Upper lobe of left lung (tissue), 6 donors: ENCODE data around the gene RPS29. TPM values are rescaled to one million over a fixed set of nuclear protein-coding genes. Genes with fewer than 3 reads are reported as not detected.

Experiments
- ATAC-seq, 2 donors: fragments of 200-7000 bp; cut with Tn5 transposase; one replicate each; pipeline ENCODE4 v1.9.1; 2022; ENCODE audit warnings: mild to moderate bottlenecking in 2 of 2, moderate library complexity in 2 of 2; ENCODE audit not compliant: low FRiP score in 2 of 2
- DNase-seq, 2 donors: peaks; one replicate each; pipeline ENCODE4 v3.0.0-alpha.2; 2019 to 2020
- H3K27ac ChIP-seq, 4 donors: fragments of 200-600 bp; sonication (generic); one replicate each; pipeline ENCODE4 v1.5.1; 2016 to 2019
- H3K27me3 ChIP-seq, 4 donors: fragments of 200-600 bp; sonication (generic); one replicate each; pipeline ENCODE4 v1.5.1; 2017 to 2019
- H3K36me3 ChIP-seq, 4 donors: fragments of 200-600 bp; sonication (generic); one replicate each; pipeline ENCODE4 v1.5.1; 2016 to 2019
- H3K4me1 ChIP-seq, 4 donors: fragments of 200-600 bp; sonication (generic); one replicate each; pipeline ENCODE4 v1.5.1; 2018 to 2019
- H3K4me3 ChIP-seq, 4 donors: fragments of 200-600 bp; sonication (generic); one replicate each; pipeline ENCODE4 v1.5.1; 2017 to 2019; ENCODE audit warnings: mild to moderate bottlenecking in 2 of 4, moderate library complexity in 1 of 4
- H3K9me3 ChIP-seq, 4 donors: fragments of 200-600 bp; sonication (generic); one replicate each; pipeline ENCODE4 v1.5.1; 2018 to 2019
- EP300 ChIP-seq, 4 donors: sonication (generic); formaldehyde crosslinking; IDR thresholded peaks; one replicate each; pipeline ENCODE4 v1.5.1; 2017; ENCODE audit warnings: antibody characterized with exemption in 4 of 4, control low read depth in 2 of 4
- POLR2A ChIP-seq, 4 donors: fragments of 450-650 bp; IDR thresholded peaks; one replicate each; pipeline ENCODE4 v1.5.1; 2016 to 2017; ENCODE audit warnings: antibody characterized with exemption in 4 of 4, mild to moderate bottlenecking in 2 of 4
- POLR2AphosphoS5 ChIP-seq, 2 donors: sonication (generic); formaldehyde crosslinking; IDR thresholded peaks; one replicate each; pipeline ENCODE4 v1.5.1; 2017; ENCODE audit warnings: antibody characterized with exemption in 2 of 2
- WGBS, 2 donors: methylation state at CpG; one replicate each; pipeline ENCODE4 v1.1.5; 2017 to 2018; 5-methylcytosine and 5-hydroxymethylcytosine counted together
- total RNA-seq, 6 donors: library from RNA; depleted of rRNA in 4 of 6; stranded (reverse); fragments of >200 nt in 4 of 6; gene quantifications; one replicate each; pipeline versions ENCODE4 v1.1.0 to v1.2.1, GENCODE V29; 2016 to 2021
- TF ChIP-seq, protein P1 (sequence below), 6 experiments: fragments of 450-650 bp in 4 of 6; fragments of 200-600 bp in 2 of 6; sonication (generic) in 2 of 6; IDR thresholded peaks; one replicate each; pipeline ENCODE4 v1.5.1; 2016 to 2019; ENCODE audit warnings: antibody characterized with exemption in 6 of 6
- donor health status: DM: no; HTN: no; CAD: no; lungs with moderate emphysema.
- donor health status: DM: no; HTN: yes; CAD: no; lungs with severe emphysema.

RPS29 gene
- total RNA-seq, 6 donors from 2014 or later, result 308 to 5,471 (median 1,242) TPM

DNA sequence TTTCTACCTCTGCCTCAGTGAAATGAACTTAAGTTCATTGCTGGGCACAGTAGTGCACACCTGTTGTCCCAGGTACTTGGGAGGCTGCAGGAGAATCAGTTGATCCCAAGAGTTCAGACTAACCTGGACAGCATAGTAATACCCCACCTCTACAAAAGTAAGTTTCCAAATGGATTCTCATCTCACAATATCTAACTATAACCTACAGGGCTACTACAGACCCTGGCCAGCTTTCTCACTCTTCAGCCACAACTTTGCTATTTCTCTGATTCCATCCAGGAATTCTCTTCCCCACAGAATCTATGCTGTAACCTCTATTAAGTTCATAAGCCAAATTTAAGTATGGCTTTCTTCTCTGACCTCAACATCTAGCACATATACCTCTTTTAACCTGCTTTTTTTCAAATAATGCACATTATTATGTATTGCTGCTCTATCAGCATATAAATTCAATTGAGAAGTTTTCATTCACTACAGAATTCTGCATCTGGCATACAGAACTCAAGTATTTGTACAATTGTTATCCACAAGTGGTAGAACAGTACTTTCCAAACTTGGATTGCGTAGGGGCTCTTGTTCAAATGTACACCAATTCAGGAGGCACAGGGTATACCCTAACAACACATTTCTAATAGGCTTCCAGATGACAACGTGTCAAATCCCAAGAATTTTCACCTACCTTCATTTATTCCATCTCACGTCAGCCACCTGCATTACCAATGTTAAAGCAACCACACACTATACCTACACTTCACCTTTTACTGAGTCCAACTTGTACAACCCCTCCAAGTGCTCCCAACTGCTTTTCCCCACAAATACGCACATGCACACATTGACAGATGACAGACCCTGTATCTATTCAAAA, 3.8 kb downstream of the RPS29 start:
- Histone ChIP-seq H3K36me3 (peaks cover 0 to 36% (median 16%) of the 10 kb centered on the region in 4 donors), H3K27ac (no peak overlapping the region), H3K27me3 (no peaks in the 10 kb centered on the region), H3K4me1 (peaks cover 26 to 43% (median 32%) of the 10 kb centered on the region in 4 donors), H3K4me3 (no peak overlapping the region), H3K9me3 (no peaks in the 10 kb centered on the region)
- no peak for DNase-seq
- ATAC-seq, result no peak
- 76 to 80% methylated on average over 4 of the region's 4 CpGs for WGBS, 2 donors
- TF ChIP-seq EP300 (IDR thresholded peaks at IDR 0.05) (no peak), POLR2A (IDR thresholded peaks at IDR 0.05) (no peak), POLR2AphosphoS5 (IDR thresholded peaks at IDR 0.05) (no peak)
- TF ChIP-seq, protein P1, sequence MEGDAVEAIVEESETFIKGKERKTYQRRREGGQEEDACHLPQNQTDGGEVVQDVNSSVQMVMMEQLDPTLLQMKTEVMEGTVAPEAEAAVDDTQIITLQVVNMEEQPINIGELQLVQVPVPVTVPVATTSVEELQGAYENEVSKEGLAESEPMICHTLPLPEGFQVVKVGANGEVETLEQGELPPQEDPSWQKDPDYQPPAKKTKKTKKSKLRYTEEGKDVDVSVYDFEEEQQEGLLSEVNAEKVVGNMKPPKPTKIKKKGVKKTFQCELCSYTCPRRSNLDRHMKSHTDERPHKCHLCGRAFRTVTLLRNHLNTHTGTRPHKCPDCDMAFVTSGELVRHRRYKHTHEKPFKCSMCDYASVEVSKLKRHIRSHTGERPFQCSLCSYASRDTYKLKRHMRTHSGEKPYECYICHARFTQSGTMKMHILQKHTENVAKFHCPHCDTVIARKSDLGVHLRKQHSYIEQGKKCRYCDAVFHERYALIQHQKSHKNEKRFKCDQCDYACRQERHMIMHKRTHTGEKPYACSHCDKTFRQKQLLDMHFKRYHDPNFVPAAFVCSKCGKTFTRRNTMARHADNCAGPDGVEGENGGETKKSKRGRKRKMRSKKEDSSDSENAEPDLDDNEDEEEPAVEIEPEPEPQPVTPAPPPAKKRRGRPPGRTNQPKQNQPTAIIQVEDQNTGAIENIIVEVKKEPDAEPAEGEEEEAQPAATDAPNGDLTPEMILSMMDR (IDR thresholded peaks at IDR 0.05), result no peak

GRCh38 chr14:49581209-49582112, 4.7 kb downstream of the RPS29 start:
- H3K9me3 ChIP-seq, result no peaks in the 10 kb centered on the region
- peaks cover 0 to 45% (median 23%) of the 10 kb centered on the region in 4 donors for H3K36me3 ChIP-seq
- DNase-seq (no peak), ATAC-seq (no peak)
- WGBS, 2 donors, result 76 to 92% methylated on average over 9 of the region's 9 CpGs
- no peak overlapping the region for H3K4me3 ChIP-seq
- H3K27ac ChIP-seq, result no peak overlapping the region
- TF ChIP-seq, protein P1 (IDR thresholded peaks at IDR 0.05), result no peak
- TF ChIP-seq EP300 (IDR thresholded peaks at IDR 0.05) (no peak), POLR2AphosphoS5 (IDR thresholded peaks at IDR 0.05) (no peak), POLR2A (IDR thresholded peaks at IDR 0.05) (no peak)
- H3K27me3 ChIP-seq, result no peaks in the 10 kb centered on the region
- peaks cover 26 to 43% (median 32%) of the 10 kb centered on the region in 4 donors for H3K4me1 ChIP-seq

GRCh38 chr14:49579841-49580240, 6.3 kb downstream of the RPS29 start:
- Histone ChIP-seq H3K9me3 (no peaks in the 10 kb centered on the region), H3K27me3 (no peaks in the 10 kb centered on the region), H3K27ac (no peak overlapping the region), H3K36me3 (peaks cover 0 to 51% (median 24%) of the 10 kb centered on the region in 4 donors), H3K4me1 (peaks cover 18 to 37% (median 26%) of the 10 kb centered on the region in 4 donors), H3K4me3 (no peak overlapping the region)
- WGBS, 2 donors, result 83 to 89% methylated on average over 2 of the region's 2 CpGs
- ATAC-seq (no peak), DNase-seq (no peak)
- no peak for TF ChIP-seq POLR2A (IDR thresholded peaks at IDR 0.05)
- TF ChIP-seq EP300 (IDR thresholded peaks at IDR 0.05), result no peak
- TF ChIP-seq POLR2AphosphoS5 (IDR thresholded peaks at IDR 0.05), result no peak
- TF ChIP-seq, protein P1 (IDR thresholded peaks at IDR 0.05), result no peak

GRCh38 chr14:49578141-49578540, 8.0 kb downstream of the RPS29 start:
- no peaks in the 10 kb centered on the region for H3K9me3 ChIP-seq
- H3K36me3 ChIP-seq, result peaks cover 0 to 39% (median 14%) of the 10 kb centered on the region in 4 donors
- TF ChIP-seq POLR2AphosphoS5 (IDR thresholded peaks at IDR 0.05) (no peak), POLR2A (IDR thresholded peaks at IDR 0.05) (no peak), EP300 (IDR thresholded peaks at IDR 0.05) (no peak)
- TF ChIP-seq, protein P1 (IDR thresholded peaks at IDR 0.05), result no peak
- WGBS, 2 donors, result 94 to 100% methylated on average over 1 of the region's 1 CpG
- peaks cover 7 to 20% (median 11%) of the 10 kb centered on the region in 4 donors for H3K4me1 ChIP-seq
- no peak for ATAC-seq
- no peak for DNase-seq
- no peak overlapping the region for H3K4me3 ChIP-seq
- no peaks in the 10 kb centered on the region for H3K27me3 ChIP-seq
- H3K27ac ChIP-seq, result no peak overlapping the region
